GM23338 (cell line): ENCODE measurements around the gene RYR2.

Source experiments
- CREB1 ChIP-seq: fragments of 250-450 bp; sonication (Bioruptor Pico); IDR thresholded peaks from 2 replicates; pipeline ENCODE4 v1.5.0; 2020; ENCODE audit warnings: low read depth, mild to moderate bottlenecking, moderate library complexity
- CTCF ChIP-seq, 2 experiments: fragments of 200-600 bp in 1 of 2; sonication (generic) in 1 of 2; conservative IDR thresholded peaks; 2 replicates each; pipeline versions ENCODE4 v1.5.1 to v1.6.1; 2016 to 2017; ENCODE audit warnings: antibody characterized with exemption in 2 of 2, low read depth in 2 of 2, mild to moderate bottlenecking in 2 of 2, moderate library complexity in 1 of 2
- ETS1 ChIP-seq: IDR thresholded peaks from 2 replicates; pipeline ENCODE4 v1.6.1; 2016; ENCODE audit warnings: antibody characterized with exemption
- EZH2 ChIP-seq: fragments of 200-600 bp; sonication (generic); IDR thresholded peaks from one replicate; pipeline ENCODE4 v1.8.0; 2017; ENCODE audit warnings: antibody characterized with exemption, mild to moderate bottlenecking, low read depth; ENCODE audit not compliant: unreplicated experiment
- EZH2phosphoT487 ChIP-seq: fragments of 200-600 bp; sonication (generic); IDR thresholded peaks from one replicate; pipeline ENCODE4 v1.8.1; 2018; ENCODE audit warnings: antibody characterized with exemption; ENCODE audit not compliant: unreplicated experiment
- JUNB ChIP-seq: IDR thresholded peaks from one replicate; pipeline ENCODE4 v1.6.1; 2016; ENCODE audit warnings: antibody characterized with exemption; ENCODE audit not compliant: unreplicated experiment
- NANOG ChIP-seq: IDR thresholded peaks from 2 replicates; pipeline ENCODE4 v1.6.1; 2016; ENCODE audit warnings: antibody characterized with exemption, borderline replicate concordance
- POLR2AphosphoS5 ChIP-seq: IDR thresholded peaks from 2 replicates; pipeline ENCODE4 v1.6.1; 2016; ENCODE audit warnings: antibody characterized with exemption, low read depth
- REST ChIP-seq: IDR thresholded peaks from one replicate; pipeline ENCODE4 v1.6.1; 2018; ENCODE audit warnings: antibody characterized with exemption; ENCODE audit not compliant: unreplicated experiment
- STAT1 ChIP-seq: IDR thresholded peaks from one replicate; pipeline ENCODE4 v1.6.1; 2016; ENCODE audit warnings: antibody characterized with exemption; ENCODE audit not compliant: unreplicated experiment
- ZNF114 ChIP-seq: fragments of 250-450 bp; sonication (Bioruptor Pico); IDR thresholded peaks from 2 replicates; pipeline ENCODE4 v1.5.0; 2020; ENCODE audit warnings: mild to moderate bottlenecking, moderate library complexity
- ZNF331 ChIP-seq: fragments of 250-450 bp; sonication (Bioruptor Pico); IDR thresholded peaks from 2 replicates; pipeline ENCODE4 v1.5.0; 2020; ENCODE audit warnings: low read depth, mild to moderate bottlenecking, moderate library complexity
- ZNF462 ChIP-seq: fragments of 250-450 bp; sonication (Bioruptor Pico); IDR thresholded peaks from 2 replicates; pipeline ENCODE4 v1.5.0; 2020; ENCODE audit warnings: mild to moderate bottlenecking, moderate library complexity

GRCh38 chr1:237012361-237012760, 29.6 kb upstream of the RYR2 start:
- TF ChIP-seq CTCF (conservative IDR thresholded peaks at IDR 0.05; ENCODE audit: low read depth in 2 of 2) (no peak), EZH2phosphoT487 (no peak), CREB1 (no peak), POLR2AphosphoS5 (no peak), JUNB (no peak), STAT1 (no peak), EZH2 (no peak), REST (no peak), NANOG (no peak), ZNF114 (CRISPR knock-in tag) (no peak), ETS1 (no peak), ZNF331 (CRISPR knock-in tag) (no peak), ZNF462 (CRISPR knock-in tag) (no peak)
